ENCODE results near the gene MYLK.

The MYLK gene

GRCh38 chr3:123687286-123687685, 196.8 kb downstream of the MYLK start:
- no peak for DNase-seq (ENCODE audit: low read depth)
- no peak overlapping the region for H3K4me3 ChIP-seq (ENCODE audit: low read length)
- TF ChIP-seq CTCF (conservative IDR thresholded peaks at IDR 0.05; ENCODE audit: low read length) = no peak

GRCh38 chr3:123686251-123686650, 197.9 kb downstream of the MYLK start:
- H3K4me3 ChIP-seq (ENCODE audit: low read length) = no peak overlapping the region
- no peak for TF ChIP-seq CTCF (conservative IDR thresholded peaks at IDR 0.05; ENCODE audit: low read length)
- DNase-seq (ENCODE audit: low read depth) = no peak

- no peak for TF ChIP-seq CTCF (conservative IDR thresholded peaks at IDR 0.05; ENCODE audit: low read length)
- no peak for DNase-seq (ENCODE audit: low read depth)
- no peak overlapping the region for H3K4me3 ChIP-seq (ENCODE audit: low read length)
Observed at GRCh38 chr3:123685780-123686179, 198.4 kb downstream of the MYLK start.

- no peak for TF ChIP-seq CTCF (conservative IDR thresholded peaks at IDR 0.05; ENCODE audit: low read length)
- DNase-seq (ENCODE audit: low read depth) = no peak
- H3K4me3 ChIP-seq (ENCODE audit: low read length) = no peak overlapping the region
Observed at GRCh38 chr3:123684636-123685035, 199.5 kb downstream of the MYLK start.

GRCh38 chr3:123684209-123684608, 199.9 kb downstream of the MYLK start:
- H3K4me3 ChIP-seq (ENCODE audit: low read length) = no peak overlapping the region
- TF ChIP-seq CTCF (conservative IDR thresholded peaks at IDR 0.05; ENCODE audit: low read length) = no peak
- DNase-seq (ENCODE audit: low read depth) = no peak

- H3K4me3 ChIP-seq (ENCODE audit: low read length) = no peak overlapping the region
- no peak for TF ChIP-seq CTCF (conservative IDR thresholded peaks at IDR 0.05; ENCODE audit: low read length)
- DNase-seq (ENCODE audit: low read depth) = no peak
Observed at GRCh38 chr3:123683505-123684154, 200.5 kb downstream of the MYLK start.

- no peak for DNase-seq (ENCODE audit: low read depth)
- no peak for TF ChIP-seq CTCF (conservative IDR thresholded peaks at IDR 0.05; ENCODE audit: low read length)
- no peak overlapping the region for H3K4me3 ChIP-seq (ENCODE audit: low read length)
Observed at GRCh38 chr3:123682781-123683504, 201.2 kb downstream of the MYLK start.

All from AG10803 (cell line).